DMS153 (cell line): ENCODE data around the gene GOPC.
"Not testable (repeated sequence)": the region's sequence is repeated elsewhere in the genome, so short reads cannot be mapped to it uniquely, and the experiment has no call there.

Experiments used
- DNase-seq: peaks from one replicate; lab custom pipeline; 2025; lab: John Stamatoyannopoulos, UW

Gene GOPC

DNA sequence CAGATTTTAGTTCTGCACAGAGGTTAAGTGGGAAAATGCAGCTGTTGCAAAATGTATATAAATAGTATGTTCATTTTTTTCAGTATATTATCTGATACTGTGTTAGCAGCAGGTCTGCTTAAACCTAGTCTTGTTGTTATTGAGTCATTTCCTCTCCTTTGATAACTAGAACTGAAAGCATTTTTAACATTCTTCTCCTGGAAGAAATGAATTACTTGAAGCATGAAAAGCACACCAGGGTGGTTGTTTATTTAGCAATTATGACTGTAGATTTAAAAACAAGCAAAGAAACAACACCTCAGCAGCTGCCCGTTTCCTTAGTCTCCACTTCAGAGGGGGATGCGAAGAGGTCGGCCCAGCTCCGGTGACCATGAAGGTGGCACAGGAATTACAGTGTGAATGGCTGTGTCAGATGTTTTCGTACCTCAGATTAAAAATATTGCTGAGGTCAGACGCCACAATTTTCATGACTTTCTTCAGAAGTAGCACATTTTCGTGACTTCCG is 53.5 kb downstream of the GOPC start:
- DNase-seq: no peak

DNA sequence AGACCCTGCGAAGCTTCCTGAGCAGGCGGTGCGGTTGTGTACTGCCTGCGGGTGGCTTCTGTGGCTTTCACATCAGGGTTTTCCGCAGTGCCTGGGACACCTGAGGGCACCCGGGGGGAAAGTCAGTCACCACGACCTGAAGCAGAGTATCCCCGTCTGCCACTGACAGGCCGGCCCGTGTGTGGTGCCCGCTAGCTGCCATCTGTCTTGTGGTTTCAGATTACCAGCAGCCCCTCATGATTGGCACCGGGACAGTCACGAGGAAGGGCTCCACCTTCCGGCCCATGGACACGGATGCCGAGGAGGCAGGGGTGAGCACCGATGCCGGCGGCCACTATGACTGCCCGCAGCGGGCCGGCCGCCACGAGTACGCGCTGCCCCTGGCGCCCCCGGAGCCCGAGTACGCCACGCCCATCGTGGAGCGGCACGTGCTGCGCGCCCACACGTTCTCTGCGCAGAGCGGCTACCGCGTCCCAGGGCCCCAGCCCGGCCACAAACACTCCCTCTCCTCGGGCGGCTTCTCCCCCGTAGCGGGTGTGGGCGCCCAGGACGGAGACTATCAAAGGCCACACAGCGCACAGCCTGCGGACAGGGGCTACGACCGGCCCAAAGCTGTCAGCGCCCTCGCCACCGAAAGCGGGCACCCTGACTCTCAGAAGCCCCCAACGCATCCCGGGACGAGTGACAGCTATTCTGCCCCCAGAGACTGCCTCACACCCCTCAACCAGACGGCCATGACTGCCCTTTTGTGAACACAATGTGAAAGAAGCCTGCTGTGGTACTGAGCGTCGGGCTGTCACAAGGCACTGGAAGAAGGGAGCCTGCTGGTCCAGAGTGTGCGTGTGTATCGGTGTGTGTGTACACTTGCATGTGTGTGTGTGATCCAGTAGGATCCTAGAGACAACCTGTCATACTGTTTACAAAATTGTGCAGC is 54.4 kb downstream of the GOPC start:
- DNase-seq: peak; percentile 58

- no peak for DNase-seq
Observed at GRCh38 chr6:117546674-117547073, 55.6 kb downstream of the GOPC start.

DNA sequence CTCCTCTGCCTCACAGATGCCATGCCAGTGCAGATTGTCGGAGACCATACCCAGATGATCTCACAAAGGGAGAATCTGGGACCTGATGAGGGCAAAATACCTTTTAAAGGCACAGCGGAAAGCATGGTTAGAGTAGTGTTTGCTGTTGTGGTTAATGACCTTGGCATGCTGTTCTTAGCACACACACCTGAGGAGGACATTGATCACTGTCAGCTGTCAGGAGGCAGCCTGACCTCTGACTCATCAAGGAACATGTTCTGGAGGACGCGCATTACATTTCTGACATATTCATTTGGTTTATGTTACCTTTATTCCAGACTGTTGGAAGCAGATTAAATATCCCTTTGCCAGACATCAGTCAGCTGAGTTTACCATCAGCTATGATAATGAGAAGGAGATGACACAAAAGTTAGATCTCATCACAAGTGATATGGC is 57.1 kb downstream of the GOPC start:
- DNase-seq: peak; percentile 14

DNA sequence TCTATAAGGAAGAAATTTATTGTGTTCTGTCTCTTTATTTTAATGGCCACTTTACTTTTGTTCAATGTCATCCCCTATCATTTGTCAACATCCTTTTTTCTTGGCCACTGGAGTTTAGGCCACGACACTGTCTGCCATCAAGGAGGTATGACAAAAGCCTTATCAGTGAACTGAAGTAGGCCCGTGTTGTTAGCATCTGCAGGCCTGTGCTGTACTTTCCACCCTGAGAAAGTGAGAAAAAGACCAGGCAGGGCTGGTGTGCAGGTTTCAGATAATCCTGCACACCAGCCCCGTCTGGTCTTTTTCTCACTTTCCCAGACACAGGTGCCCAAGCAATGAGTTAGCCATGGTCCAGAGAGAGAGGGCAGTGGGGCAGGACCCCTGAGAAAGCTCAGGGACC is 57.6 kb downstream of the GOPC start:
- no peak for DNase-seq

DNA sequence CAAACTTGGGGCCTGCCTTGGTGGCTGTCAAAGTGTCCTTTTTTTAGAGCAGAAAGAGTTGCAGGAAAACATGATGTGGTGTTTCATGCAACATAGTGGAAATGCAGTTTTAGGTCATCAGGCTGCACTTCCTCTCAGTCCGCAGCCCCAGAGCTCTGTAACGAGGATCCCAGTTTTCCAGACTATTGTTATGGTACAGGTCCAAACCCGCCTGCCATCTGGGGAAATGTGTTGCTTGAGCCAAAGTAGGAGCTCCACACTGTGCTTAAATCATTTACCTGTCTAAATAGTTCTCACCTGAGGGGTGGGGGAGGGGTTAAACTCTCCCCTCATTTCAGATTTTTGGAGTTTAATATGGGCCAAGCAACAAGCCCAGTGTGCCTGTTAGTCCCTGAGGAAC is 59.8 kb downstream of the GOPC start:
- no peak for DNase-seq

DNA sequence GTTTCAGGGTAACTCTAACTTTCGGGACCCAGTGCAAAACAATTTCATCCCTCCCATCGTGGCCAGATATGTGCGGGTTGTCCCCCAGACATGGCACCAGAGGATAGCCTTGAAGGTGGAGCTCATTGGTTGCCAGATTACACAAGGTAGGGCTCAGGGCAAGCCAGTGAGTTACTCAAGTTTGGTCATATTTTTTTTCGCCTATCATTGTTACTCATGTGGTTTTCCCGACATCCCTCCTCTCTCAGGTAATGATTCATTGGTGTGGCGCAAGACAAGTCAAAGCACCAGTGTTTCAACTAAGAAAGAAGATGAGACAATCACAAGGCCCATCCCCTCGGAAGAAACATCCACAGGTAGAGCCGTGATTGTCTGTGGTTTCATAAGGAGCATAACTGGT is 61.6 kb downstream of the GOPC start:
- no peak for DNase-seq

- DNase-seq: no peak
Observed at GRCh38 chr6:117538615-117539014, 63.7 kb downstream of the GOPC start.

DNA sequence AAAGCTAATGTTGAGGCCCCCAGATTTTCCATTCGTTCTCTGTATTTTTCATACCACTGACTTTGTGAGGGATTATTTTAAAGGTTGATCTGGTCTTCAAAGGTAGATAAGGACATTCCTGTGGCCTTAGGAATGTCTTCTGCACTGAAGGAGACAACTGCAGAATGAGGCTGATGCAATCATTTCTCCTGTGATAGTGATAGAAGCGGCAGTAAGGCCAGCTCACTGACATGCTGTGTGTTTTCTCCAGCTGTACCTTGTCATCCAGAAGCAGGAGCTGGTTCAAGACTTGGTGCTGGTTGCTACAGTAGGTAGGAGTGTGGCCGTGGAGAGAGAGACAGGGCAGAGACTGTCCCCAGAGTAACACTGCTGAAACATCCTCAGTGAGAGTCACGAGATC is 66.0 kb downstream of the GOPC start:
- no peak for DNase-seq

DNA sequence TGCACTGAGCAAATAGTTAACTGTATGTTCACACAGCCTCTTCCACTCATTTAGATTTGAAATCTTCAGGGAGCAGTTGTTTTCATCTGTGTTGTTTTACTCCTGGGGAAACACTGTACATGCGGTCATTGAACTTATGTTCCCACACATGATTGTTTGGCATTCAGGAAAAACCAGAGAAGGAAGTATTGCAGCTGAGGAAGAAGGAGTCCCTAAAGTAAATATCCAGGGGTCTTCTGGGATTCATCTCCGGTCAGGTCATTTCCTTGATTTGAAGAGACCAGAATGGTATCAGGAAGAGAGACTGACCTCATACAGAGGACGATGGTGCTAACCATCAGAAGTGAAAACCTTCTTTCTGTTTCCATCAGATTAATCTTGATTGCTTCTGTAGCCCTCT is 67.3 kb downstream of the GOPC start:
- no peak for DNase-seq

GRCh38 chr6:117533775-117534174 is 68.5 kb downstream of the GOPC start:
- DNase-seq: no peak

- no peak for DNase-seq
Observed at GRCh38 chr6:117531809-117532725, 70.2 kb downstream of the GOPC start.

- DNase-seq: no peak
Observed at GRCh38 chr6:117531346-117531745, 71.0 kb downstream of the GOPC start.

- DNase-seq: no peak
Observed at GRCh38 chr6:117530467-117531242, 71.7 kb downstream of the GOPC start.

DNA sequence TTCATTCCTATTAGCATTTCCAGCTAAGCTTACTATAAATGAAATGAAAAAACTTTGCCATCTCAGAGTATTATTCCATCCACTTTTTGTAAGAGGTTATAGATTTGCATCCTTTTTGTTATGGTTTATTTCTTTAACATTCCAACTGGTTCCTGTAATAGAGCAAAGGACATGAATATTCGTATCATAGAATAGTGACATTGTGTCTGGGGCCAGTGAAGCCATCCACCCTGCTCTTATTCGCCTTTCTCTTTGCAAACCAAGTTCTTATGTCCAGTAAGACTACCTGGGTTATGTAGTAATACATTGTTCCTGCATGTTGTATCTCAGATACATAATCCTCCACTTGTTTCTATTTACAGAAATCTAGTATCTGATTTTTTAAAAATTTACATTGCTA is 76.7 kb downstream of the GOPC start:
- no peak for DNase-seq

- no peak for DNase-seq
Observed at GRCh38 chr6:117521791-117522502, 80.4 kb downstream of the GOPC start.

DNA sequence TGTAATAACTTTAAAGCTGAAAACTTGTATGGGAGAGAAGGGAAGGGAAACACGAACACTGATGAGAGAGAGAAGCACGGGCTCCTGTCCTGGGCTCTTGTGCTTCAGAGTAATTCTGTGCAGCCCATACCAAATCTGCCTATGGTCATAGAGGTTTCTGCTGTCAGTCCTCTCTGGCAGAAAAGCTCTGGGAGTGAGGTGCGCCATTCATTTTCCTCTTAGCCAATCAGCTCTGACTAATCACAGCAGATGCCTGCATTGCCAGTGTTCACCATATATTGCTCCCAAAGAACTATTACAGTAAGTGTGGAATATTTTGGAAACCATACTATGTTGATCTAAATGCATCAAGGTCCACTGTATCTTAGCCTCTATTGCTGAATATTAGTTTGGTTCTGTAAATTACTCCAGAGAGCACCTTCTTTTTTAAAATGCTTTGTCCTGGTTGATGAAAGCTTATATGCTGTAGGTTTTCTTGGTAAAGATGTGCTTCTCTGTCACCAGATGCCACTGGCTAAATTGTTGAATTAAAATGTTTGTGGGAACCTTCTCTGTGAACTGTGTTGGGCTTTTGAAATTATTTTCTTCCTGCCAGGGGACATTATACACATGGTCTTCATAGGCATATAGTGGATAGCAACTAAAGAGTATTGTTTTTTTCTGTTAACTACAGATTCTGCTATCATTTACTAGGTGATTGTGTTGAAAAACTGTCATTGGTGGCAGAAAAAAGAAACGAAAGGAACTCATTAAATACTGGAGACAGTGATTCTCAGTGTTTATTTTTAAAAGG is 81.5 kb downstream of the GOPC start:
- DNase-seq: no peak

GRCh38 chr6:117518870-117519269 is 83.4 kb downstream of the GOPC start:
- DNase-seq: no peak

- DNase-seq: not testable (repeated sequence)
Observed at GRCh38 chr6:117517995-117518394, 84.3 kb downstream of the GOPC start.

DNA sequence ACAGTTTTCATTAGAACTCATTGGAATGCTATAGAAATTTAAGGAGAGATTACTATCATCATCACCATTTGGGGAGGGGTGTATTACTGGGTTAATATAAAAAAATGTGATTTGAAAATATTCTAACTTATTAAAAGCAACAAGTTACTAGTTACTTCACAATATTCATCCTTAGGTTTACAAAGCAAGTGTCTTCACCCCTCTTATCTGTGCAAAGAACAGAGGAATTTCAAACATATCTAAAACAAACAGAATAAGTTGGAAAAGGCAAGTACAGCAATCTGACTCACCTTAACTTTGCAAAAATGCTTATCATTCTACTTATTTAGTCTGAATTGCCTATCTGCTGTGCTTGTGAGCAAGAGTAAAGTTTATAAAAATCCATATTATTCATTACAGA is 87.0 kb downstream of the GOPC start:
- DNase-seq: no peak
